HEK293 (cell line): ENCODE measurements around the gene UBE2E1.

Experiments used
- CTCF ChIA-PET: fragments of 350-600 bp; formaldehyde crosslinking; extraction: SDS; loops from one replicate; lab custom pipeline; 2021; ENCODE audit warnings: antibody characterized with exemption; lab: Yijun Ruan, JAX
- POLR2A ChIA-PET: fragments of 300-600 bp; formaldehyde crosslinking; extraction: SDS; loops from one replicate; lab custom pipeline; 2020; ENCODE audit warnings: antibody characterized with exemption, inconsistent platforms; lab: Yijun Ruan, JAX
- H3K27ac ChIP-seq: fragments of 200-500 bp; sonication (Bioruptor generic); 2 replicates; pipeline ENCODE4 v1.5.1; 2014; ENCODE audit warnings: low read depth, low read length, control low read depth, inconsistent platforms; ENCODE audit errors: extremely low read depth
- H3K36me3 ChIP-seq, 2 experiments: fragments of 200-500 bp in 1 of 2; sonication (Bioruptor generic) in 1 of 2; 1 replicate in 1 of 2; 2 replicates in 1 of 2; pipeline ENCODE4 v1.5.1; 2014 to 2017; ENCODE audit warnings: inconsistent platforms in 2 of 2, low read length in 2 of 2; ENCODE audit not compliant: control insufficient read depth in 2 of 2, insufficient read depth in 1 of 2
- H3K4me1 ChIP-seq: fragments of 200-500 bp; sonication (Bioruptor generic); 2 replicates; pipeline ENCODE4 v1.5.1; 2014; ENCODE audit warnings: mild to moderate bottlenecking, low read length, inconsistent platforms; ENCODE audit not compliant: control insufficient read depth, insufficient read depth
- H3K4me3 ChIP-seq: 2 replicates; pipeline ENCODE4 v1.5.1; 2011; ENCODE audit warnings: low read depth, mild to moderate bottlenecking, control low read depth, low read length, moderate library complexity
- H3K9me3 ChIP-seq: fragments of 200-500 bp; sonication (Bioruptor generic); 2 replicates; pipeline ENCODE4 v1.5.1; 2014; ENCODE audit warnings: low read depth, low read length, inconsistent platforms; ENCODE audit not compliant: control insufficient read depth, insufficient read depth
- IKZF3 ChIP-seq: fragments of 450-650 bp; IDR thresholded peaks from 2 replicates; pipeline ENCODE4 v1.5.0; 2018; ENCODE audit warnings: missing biosample characterization, mild to moderate bottlenecking, missing genetic modification characterization, moderate library complexity
- MYNN ChIP-seq: fragments of 450-650 bp; formaldehyde crosslinking; IDR thresholded peaks from 2 replicates; pipeline ENCODE4 v1.5.1; 2016; ENCODE audit warnings: missing biosample characterization, missing genetic modification characterization, borderline replicate concordance
- PRDM1 ChIP-seq: fragments of 450-650 bp; formaldehyde crosslinking; IDR thresholded peaks from 2 replicates; pipeline ENCODE4; 2016; ENCODE audit warnings: missing biosample characterization, missing genetic modification characterization
- ZBTB21 ChIP-seq: fragments of 450-650 bp; formaldehyde crosslinking; IDR thresholded peaks from 2 replicates; pipeline ENCODE4 v1.5.1; 2017; ENCODE audit warnings: missing biosample characterization, missing genetic modification characterization
- ZNF146 ChIP-seq: fragments of 450-650 bp; formaldehyde crosslinking; IDR thresholded peaks from 2 replicates; pipeline ENCODE4 v1.5.1; 2016; ENCODE audit warnings: missing biosample characterization, missing genetic modification characterization
- ZNF184 ChIP-seq: fragments of 450-650 bp; IDR thresholded peaks from 2 replicates; pipeline ENCODE4 v1.5.1; 2018; ENCODE audit warnings: missing biosample characterization, mild to moderate bottlenecking, missing genetic modification characterization
- ZNF366 ChIP-seq: fragments of 450-650 bp; formaldehyde crosslinking; conservative IDR thresholded peaks from 2 replicates; pipeline ENCODE4 v1.5.1; 2016; ENCODE audit warnings: missing biosample characterization, missing genetic modification characterization
- ZNF629 ChIP-seq: fragments of 450-650 bp; formaldehyde crosslinking; IDR thresholded peaks from 2 replicates; pipeline ENCODE4 v1.5.1; 2017; ENCODE audit warnings: missing biosample characterization, missing genetic modification characterization
- TF ChIP-seq, protein P1 (sequence below): fragments of 450-650 bp; formaldehyde crosslinking; IDR thresholded peaks from 2 replicates; pipeline ENCODE4 v1.5.1; 2017; ENCODE audit warnings: missing biosample characterization, missing genetic modification characterization
- TF ChIP-seq, protein P2 (sequence below): fragments of 450-650 bp; formaldehyde crosslinking; IDR thresholded peaks from 2 replicates; pipeline ENCODE4 v1.5.1; 2016; ENCODE audit warnings: missing biosample characterization, missing genetic modification characterization
- TF ChIP-seq, protein P3 (sequence below): fragments of 450-650 bp; formaldehyde crosslinking; IDR thresholded peaks from 2 replicates; pipeline ENCODE4 v1.5.1; 2016; ENCODE audit warnings: missing biosample characterization, missing genetic modification characterization
- TF ChIP-seq, protein P4 (sequence below): fragments of 450-650 bp; formaldehyde crosslinking; IDR thresholded peaks from 2 replicates; pipeline ENCODE4 v1.5.1; 2016; ENCODE audit warnings: missing biosample characterization, missing genetic modification characterization, low read depth
- TF ChIP-seq, protein P5 (sequence below): fragments of 450-650 bp; formaldehyde crosslinking; IDR thresholded peaks from 2 replicates; pipeline ENCODE4 v1.5.1; 2016; ENCODE audit warnings: missing biosample characterization, missing genetic modification characterization
- TF ChIP-seq, protein P6 (sequence below): fragments of 450-650 bp; formaldehyde crosslinking; IDR thresholded peaks from 2 replicates; pipeline ENCODE4 v1.5.1; 2017; ENCODE audit warnings: missing biosample characterization, missing genetic modification characterization

Gene UBE2E1

DNA sequence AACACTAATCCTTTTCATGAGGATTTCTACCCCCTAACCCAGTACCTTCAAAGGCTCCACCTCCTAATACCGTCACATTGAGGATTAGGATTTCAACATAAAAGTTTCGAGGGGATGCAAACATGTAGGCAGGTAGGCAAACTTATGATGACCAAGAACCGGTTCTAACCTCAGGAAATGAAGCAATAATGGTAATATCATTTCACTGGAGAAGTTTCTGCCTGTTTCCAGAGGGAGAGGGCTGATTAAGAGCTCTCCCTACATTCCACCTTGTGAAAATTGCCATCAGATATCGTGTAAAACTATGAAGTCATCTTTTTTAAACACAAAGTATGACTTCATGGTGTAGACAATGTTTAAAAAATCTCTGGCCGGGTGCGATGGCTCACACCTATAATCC is 79.5 kb downstream of the UBE2E1 start:
- TF ChIP-seq ZNF184 (tag by site-specific recombination) (0 out of 2 replicates have a peak, but pooled peaks have one; percentile 50), ZNF629 (tag by site-specific recombination) (peak; percentile 76), IKZF3 (0 out of 2 replicates have a peak, but pooled peaks have one; percentile 23), MYNN (tag by site-specific recombination) (0 out of 2 replicates have a peak, but pooled peaks have one; percentile 50), PRDM1 (tag by site-specific recombination) (0 out of 2 replicates have a peak, but pooled peaks have one; percentile 6), ZNF146 (tag by site-specific recombination) (no peak), ZNF366 (peak; percentile 49; the same call in 1 of the 2 replicates), ZBTB21 (tag by site-specific recombination) (0 out of 2 replicates have a peak, but pooled peaks have one; percentile 47)
- TF ChIP-seq, protein P1, sequence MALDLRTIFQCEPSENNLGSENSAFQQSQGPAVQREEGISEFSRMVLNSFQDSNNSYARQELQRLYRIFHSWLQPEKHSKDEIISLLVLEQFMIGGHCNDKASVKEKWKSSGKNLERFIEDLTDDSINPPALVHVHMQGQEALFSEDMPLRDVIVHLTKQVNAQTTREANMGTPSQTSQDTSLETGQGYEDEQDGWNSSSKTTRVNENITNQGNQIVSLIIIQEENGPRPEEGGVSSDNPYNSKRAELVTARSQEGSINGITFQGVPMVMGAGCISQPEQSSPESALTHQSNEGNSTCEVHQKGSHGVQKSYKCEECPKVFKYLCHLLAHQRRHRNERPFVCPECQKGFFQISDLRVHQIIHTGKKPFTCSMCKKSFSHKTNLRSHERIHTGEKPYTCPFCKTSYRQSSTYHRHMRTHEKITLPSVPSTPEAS (tag by site-specific recombination), result no peak
- TF ChIP-seq, protein P2, sequence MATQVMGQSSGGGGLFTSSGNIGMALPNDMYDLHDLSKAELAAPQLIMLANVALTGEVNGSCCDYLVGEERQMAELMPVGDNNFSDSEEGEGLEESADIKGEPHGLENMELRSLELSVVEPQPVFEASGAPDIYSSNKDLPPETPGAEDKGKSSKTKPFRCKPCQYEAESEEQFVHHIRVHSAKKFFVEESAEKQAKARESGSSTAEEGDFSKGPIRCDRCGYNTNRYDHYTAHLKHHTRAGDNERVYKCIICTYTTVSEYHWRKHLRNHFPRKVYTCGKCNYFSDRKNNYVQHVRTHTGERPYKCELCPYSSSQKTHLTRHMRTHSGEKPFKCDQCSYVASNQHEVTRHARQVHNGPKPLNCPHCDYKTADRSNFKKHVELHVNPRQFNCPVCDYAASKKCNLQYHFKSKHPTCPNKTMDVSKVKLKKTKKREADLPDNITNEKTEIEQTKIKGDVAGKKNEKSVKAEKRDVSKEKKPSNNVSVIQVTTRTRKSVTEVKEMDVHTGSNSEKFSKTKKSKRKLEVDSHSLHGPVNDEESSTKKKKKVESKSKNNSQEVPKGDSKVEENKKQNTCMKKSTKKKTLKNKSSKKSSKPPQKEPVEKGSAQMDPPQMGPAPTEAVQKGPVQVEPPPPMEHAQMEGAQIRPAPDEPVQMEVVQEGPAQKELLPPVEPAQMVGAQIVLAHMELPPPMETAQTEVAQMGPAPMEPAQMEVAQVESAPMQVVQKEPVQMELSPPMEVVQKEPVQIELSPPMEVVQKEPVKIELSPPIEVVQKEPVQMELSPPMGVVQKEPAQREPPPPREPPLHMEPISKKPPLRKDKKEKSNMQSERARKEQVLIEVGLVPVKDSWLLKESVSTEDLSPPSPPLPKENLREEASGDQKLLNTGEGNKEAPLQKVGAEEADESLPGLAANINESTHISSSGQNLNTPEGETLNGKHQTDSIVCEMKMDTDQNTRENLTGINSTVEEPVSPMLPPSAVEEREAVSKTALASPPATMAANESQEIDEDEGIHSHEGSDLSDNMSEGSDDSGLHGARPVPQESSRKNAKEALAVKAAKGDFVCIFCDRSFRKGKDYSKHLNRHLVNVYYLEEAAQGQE (tag by site-specific recombination), result no peak
- TF ChIP-seq, protein P3, sequence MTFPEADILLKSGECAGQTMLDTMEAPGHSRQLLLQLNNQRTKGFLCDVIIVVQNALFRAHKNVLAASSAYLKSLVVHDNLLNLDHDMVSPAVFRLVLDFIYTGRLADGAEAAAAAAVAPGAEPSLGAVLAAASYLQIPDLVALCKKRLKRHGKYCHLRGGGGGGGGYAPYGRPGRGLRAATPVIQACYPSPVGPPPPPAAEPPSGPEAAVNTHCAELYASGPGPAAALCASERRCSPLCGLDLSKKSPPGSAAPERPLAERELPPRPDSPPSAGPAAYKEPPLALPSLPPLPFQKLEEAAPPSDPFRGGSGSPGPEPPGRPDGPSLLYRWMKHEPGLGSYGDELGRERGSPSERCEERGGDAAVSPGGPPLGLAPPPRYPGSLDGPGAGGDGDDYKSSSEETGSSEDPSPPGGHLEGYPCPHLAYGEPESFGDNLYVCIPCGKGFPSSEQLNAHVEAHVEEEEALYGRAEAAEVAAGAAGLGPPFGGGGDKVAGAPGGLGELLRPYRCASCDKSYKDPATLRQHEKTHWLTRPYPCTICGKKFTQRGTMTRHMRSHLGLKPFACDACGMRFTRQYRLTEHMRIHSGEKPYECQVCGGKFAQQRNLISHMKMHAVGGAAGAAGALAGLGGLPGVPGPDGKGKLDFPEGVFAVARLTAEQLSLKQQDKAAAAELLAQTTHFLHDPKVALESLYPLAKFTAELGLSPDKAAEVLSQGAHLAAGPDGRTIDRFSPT (tag by site-specific recombination), result peak; percentile 43; the same call in 1 of the 2 replicates
- TF ChIP-seq, protein P4, sequence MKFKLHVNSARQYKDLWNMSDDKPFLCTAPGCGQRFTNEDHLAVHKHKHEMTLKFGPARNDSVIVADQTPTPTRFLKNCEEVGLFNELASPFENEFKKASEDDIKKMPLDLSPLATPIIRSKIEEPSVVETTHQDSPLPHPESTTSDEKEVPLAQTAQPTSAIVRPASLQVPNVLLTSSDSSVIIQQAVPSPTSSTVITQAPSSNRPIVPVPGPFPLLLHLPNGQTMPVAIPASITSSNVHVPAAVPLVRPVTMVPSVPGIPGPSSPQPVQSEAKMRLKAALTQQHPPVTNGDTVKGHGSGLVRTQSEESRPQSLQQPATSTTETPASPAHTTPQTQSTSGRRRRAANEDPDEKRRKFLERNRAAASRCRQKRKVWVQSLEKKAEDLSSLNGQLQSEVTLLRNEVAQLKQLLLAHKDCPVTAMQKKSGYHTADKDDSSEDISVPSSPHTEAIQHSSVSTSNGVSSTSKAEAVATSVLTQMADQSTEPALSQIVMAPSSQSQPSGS, result peak; percentile 87
- TF ChIP-seq, protein P5, sequence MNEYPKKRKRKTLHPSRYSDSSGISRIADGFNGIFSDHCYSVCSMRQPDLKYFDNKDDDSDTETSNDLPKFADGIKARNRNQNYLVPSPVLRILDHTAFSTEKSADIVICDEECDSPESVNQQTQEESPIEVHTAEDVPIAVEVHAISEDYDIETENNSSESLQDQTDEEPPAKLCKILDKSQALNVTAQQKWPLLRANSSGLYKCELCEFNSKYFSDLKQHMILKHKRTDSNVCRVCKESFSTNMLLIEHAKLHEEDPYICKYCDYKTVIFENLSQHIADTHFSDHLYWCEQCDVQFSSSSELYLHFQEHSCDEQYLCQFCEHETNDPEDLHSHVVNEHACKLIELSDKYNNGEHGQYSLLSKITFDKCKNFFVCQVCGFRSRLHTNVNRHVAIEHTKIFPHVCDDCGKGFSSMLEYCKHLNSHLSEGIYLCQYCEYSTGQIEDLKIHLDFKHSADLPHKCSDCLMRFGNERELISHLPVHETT (tag by site-specific recombination), result no peak
- TF ChIP-seq, protein P6, sequence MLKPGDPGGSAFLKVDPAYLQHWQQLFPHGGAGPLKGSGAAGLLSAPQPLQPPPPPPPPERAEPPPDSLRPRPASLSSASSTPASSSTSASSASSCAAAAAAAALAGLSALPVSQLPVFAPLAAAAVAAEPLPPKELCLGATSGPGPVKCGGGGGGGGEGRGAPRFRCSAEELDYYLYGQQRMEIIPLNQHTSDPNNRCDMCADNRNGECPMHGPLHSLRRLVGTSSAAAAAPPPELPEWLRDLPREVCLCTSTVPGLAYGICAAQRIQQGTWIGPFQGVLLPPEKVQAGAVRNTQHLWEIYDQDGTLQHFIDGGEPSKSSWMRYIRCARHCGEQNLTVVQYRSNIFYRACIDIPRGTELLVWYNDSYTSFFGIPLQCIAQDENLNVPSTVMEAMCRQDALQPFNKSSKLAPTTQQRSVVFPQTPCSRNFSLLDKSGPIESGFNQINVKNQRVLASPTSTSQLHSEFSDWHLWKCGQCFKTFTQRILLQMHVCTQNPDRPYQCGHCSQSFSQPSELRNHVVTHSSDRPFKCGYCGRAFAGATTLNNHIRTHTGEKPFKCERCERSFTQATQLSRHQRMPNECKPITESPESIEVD, result peak; percentile 56
- ChIA-PET CTCF (no interaction called here), POLR2A (interaction anchor here (0.5 to 1.6 kb wide), 2 partner anchors 32 to 98 kb away, joined by 5 read pairs; partner anchors contain the start of genes NKIRAS1 and RPL15)
- H3K4me1 ChIP-seq, result no peaks in the 10 kb centered on the region
- H3K4me3 ChIP-seq, result no peak overlapping the region
- H3K36me3 ChIP-seq, result peaks cover 0 to 36% of the 10 kb centered on the region in 2 experiments; a peak in 1 of 3 replicates
- H3K27ac ChIP-seq, result no peak overlapping the region
- H3K9me3 ChIP-seq, result no peaks in the 10 kb centered on the region
